ENCODE results near the gene FBXL3. TPM values are rescaled to one million over a fixed set of nuclear protein-coding genes. Genes with fewer than 3 reads are reported as not detected.

Gene FBXL3
- total RNA-seq, 2 experiments from 2014 or later: 27.1 to 27.4 TPM

DNA sequence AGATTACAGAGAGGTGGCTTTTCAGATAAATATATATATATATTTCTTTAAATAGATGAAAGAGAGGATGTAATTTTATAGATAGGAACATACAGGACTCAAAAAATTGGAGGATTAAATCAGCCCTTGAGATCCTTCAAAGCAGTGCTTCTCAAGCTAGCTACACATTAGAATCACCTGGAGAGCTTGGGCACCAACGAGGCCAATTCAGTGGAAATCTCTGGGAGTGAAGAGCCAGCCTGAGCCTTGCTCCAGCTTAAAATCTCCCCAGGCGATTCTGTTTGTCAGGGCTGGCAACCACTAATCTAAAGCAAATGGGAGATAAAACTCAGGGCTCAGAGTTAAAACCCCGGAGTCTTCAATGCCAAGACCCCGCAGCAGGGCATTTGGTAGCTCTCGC is 50.0 kb downstream of the FBXL3 start:
- DNase-seq: no peak
- Mint-ChIP-seq H3K27ac (no peak overlapping the region), H3K4me3 (no peak overlapping the region), H3K36me3 (ENCODE audit: low read depth) (no peaks in the 10 kb centered on the region), H3K9me3 (no peaks in the 10 kb centered on the region), H3K4me1 (ENCODE audit: low read depth) (peaks cover 8% of the 10 kb centered on the region), H3K27me3 (ENCODE audit: low read depth) (peaks cover 17% of the 10 kb centered on the region)
- CTCF ChIA-PET: interaction anchor here (1.2 kb wide), 2 partner anchors 9 to 155 kb away, joined by 3 to 5 read pairs; no protein-coding TSS in a partner anchor
- intact Hi-C loops (cut with micrococcal nuclease): loop anchor here (5.0 kb wide), 1 partner anchor 1100 kb away; no protein-coding TSS in a partner anchor

DNA sequence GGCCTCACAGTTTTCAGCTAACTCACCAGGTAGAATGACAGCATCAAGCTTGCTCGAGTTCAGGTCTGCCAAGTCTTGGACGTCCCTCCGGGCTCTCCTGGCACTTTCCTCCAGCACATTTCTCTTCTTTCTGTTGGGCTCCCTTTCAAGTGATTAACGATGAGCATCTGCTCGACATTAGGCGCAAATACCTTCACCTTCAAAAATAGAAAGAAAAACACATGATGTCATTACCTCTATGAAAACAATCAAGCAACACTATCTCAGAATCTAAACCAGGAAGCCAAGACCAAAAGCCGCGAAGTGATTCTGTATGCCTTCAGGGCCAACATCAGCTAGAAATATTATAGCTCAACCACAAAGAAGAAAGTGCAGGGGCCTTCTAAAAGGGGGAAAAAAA is 50.5 kb downstream of the FBXL3 start:
- no peak overlapping the region for H3K27ac Mint-ChIP-seq
- H3K27me3 Mint-ChIP-seq (ENCODE audit: low read depth): peaks cover 22% of the 10 kb centered on the region
- peaks cover 8% of the 10 kb centered on the region for H3K4me1 Mint-ChIP-seq (ENCODE audit: low read depth)
- no peak overlapping the region for H3K4me3 Mint-ChIP-seq
- no peak for DNase-seq
- CTCF ChIA-PET: interaction anchor here (1.2 kb wide), 1 partner anchor 10 kb away, joined by 3 read pairs; no protein-coding TSS in a partner anchor
- H3K9me3 Mint-ChIP-seq: no peaks in the 10 kb centered on the region
- intact Hi-C loops (cut with micrococcal nuclease): loop anchor here (5.0 kb wide), 1 partner anchor 1099 kb away; no protein-coding TSS in a partner anchor
- no peaks in the 10 kb centered on the region for H3K36me3 Mint-ChIP-seq (ENCODE audit: low read depth)

DNA sequence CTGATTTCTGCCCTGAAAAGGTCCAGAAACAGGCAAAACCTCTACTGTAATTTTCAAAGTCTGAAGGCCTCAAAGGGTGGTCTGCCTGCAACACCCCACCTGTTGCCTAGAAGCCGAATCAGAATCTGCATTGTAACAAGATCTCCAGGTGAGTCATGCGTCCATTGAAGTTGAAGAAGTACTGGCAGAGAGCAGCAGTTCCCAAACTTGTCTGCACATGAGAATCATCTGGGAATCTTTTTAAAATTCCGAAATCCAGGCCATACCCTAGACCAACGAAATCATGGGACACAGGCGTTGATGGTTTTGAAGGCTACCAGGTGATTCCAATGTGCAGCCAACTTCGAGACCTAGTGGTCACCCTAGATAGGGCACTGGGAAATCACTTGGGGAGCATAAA is 51.1 kb downstream of the FBXL3 start:
- Mint-ChIP-seq H3K36me3 (ENCODE audit: low read depth) (no peaks in the 10 kb centered on the region), H3K27ac (no peak overlapping the region), H3K4me1 (ENCODE audit: low read depth) (peaks cover 8% of the 10 kb centered on the region), H3K27me3 (ENCODE audit: low read depth) (peaks cover 17% of the 10 kb centered on the region), H3K9me3 (no peaks in the 10 kb centered on the region), H3K4me3 (no peak overlapping the region)
- CTCF ChIA-PET: no interaction called here
- intact Hi-C loops (cut with micrococcal nuclease): loop anchor here (5.0 kb wide), 1 partner anchor 1099 kb away; no protein-coding TSS in a partner anchor
- DNase-seq: no peak

DNA sequence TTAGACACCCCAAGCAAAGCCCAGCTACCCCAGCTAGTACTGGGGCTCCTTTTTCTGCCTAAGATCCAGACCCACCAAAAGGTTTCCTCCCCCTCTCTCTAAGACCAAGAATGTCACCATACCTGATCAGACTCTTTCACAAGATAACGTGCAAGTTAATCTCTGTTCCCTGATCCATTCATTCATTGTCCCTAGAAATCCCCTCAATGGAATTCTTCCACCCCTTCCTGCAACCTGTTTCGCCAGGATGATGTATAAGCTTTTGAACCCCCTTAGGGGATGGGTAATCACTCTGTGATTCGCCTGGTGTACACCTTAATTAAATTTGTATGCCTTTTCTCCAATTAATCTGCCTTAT is 52.4 kb downstream of the FBXL3 start:
- intact Hi-C loops (cut with micrococcal nuclease): no loop called here
- no peak overlapping the region for H3K27ac Mint-ChIP-seq

DNA sequence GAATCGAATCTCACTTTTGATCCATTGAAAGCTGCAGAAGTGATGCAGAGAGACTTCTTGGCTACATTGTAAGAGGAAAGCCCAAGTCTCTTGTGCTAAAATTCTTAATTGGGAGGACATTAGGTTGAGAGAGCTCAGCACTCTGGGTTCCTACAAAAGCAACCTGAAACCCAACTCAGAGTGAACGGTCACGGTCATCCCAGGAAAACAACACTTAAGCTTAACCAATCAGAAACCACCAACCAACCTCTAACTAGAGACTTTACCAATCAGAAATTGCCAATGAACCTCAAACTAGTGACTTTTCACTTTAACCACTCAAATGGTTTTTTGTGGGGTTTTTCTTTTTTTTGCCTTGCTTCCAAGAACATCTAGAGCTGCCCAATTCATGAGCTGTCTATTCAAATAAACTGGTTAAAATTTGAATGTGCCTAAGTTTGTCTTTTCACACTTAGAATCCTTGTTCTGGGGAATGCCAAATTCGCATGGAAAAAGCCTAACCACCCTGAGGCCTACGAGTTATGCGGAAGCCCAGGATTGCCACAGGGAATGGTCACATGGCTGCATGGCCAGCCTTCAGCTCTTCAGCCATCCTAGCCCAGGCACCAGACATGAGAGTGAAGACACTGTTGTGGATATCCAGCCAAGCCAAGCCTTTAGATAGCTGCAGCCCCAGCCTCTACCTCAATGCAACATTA is 52.9 kb downstream of the FBXL3 start:
- H3K36me3 Mint-ChIP-seq (ENCODE audit: low read depth): no peaks in the 10 kb centered on the region
- H3K9me3 Mint-ChIP-seq: no peaks in the 10 kb centered on the region
- peaks cover 6% of the 10 kb centered on the region for H3K4me1 Mint-ChIP-seq (ENCODE audit: low read depth)
- DNase-seq: no peak
- CTCF ChIA-PET: interaction anchor here (0.8 to 1.8 kb wide), 3 partner anchors 10 to 28 kb away, joined by 3 to 5 read pairs (median 3); no protein-coding TSS in a partner anchor
- no peak overlapping the region for H3K27ac Mint-ChIP-seq
- H3K27me3 Mint-ChIP-seq (ENCODE audit: low read depth): peaks cover 17% of the 10 kb centered on the region
- H3K4me3 Mint-ChIP-seq: no peak overlapping the region
- intact Hi-C loops (cut with micrococcal nuclease): no loop called here

More for the DNA sequence above, 52.4 kb downstream of the FBXL3 start:
- peaks cover 18% of the 10 kb centered on the region for H3K27me3 Mint-ChIP-seq (ENCODE audit: low read depth)
- CTCF ChIA-PET: interaction anchor here (0.8 to 1.4 kb wide), 2 partner anchors 10 to 28 kb away, joined by 3 to 5 read pairs; no protein-coding TSS in a partner anchor
- no peaks in the 10 kb centered on the region for H3K36me3 Mint-ChIP-seq (ENCODE audit: low read depth)
- no peak for DNase-seq
- peaks cover 6% of the 10 kb centered on the region for H3K4me1 Mint-ChIP-seq (ENCODE audit: low read depth)
- H3K9me3 Mint-ChIP-seq: no peaks in the 10 kb centered on the region
- no peak overlapping the region for H3K4me3 Mint-ChIP-seq

DNA sequence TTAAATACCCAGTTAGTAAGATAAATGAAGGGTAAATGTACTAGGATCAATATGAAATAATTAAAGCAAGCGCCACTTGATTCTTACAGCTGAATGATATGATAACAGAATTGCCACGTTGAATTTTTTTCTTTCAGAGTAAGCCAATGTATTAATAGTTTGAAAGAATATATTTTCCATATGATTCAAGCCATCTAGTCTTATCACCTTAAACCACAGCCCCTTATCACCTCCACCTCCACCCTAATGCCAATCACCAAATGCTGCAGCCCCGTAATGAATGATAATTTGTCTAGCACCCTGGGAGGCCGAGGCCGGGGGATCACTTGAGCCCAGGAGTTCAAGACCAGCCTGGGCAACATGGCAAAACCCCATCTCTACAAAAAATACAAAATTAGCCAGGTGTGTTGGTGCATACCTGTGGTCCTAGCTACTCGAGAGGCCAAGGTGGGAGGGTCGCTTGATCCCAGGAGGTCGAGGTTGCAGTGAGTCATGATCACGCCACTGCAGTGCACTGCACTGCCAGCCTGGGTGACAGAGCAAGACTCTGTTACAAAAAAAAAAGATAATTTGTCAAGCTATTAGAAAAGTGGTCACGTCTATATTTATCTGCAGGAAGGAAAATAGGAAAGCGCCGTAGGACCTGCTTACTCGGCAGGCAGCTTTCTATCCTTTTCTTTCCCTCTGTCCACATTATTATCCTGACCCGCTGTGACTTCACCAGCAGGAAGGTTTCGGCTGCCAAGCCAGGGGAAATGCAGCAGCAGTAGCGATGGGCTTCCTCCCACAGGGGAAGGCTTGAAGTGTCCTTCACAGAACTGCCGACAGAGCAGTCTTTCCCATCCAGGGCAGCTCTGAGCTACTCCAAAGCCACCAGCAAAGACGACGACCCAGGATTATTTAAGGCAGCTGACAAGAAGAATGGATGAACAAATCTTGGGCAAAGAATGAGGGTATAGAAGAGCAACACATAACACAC is 54.8 kb downstream of the FBXL3 start:
- no peak overlapping the region for H3K27ac Mint-ChIP-seq
- no peak overlapping the region for H3K4me3 Mint-ChIP-seq
- no peaks in the 10 kb centered on the region for H3K9me3 Mint-ChIP-seq

DNA sequence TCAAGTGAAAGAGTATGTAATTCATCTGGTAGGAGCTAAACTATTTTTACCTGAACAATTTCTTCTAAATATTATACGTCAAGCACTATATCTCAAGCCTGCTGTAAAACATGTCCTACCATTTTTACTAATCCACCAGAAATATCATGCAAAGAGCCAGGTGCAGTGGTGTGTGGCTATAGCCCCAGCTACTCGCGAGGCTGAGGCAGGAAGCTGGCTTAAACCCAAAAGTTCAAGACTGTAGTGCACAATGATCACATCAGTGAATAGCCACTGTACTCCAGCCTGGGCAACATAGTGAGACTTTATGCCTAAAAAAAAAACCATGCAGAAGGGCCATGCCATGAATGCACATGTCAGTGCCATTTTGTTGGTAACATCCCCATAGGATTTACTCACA is 55.7 kb downstream of the FBXL3 start:
- CTCF ChIA-PET: interaction anchor here (0.8 to 2.1 kb wide), 3 partner anchors 9 to 157 kb away, joined by 3 to 8 read pairs (median 3); no protein-coding TSS in a partner anchor
- H3K4me3 Mint-ChIP-seq: no peak overlapping the region
- no peak for DNase-seq
- H3K9me3 Mint-ChIP-seq: no peaks in the 10 kb centered on the region
- no peaks in the 10 kb centered on the region for H3K4me1 Mint-ChIP-seq (ENCODE audit: low read depth)
- H3K36me3 Mint-ChIP-seq (ENCODE audit: low read depth): no peaks in the 10 kb centered on the region
- H3K27ac Mint-ChIP-seq: no peak overlapping the region
- intact Hi-C loops (cut with micrococcal nuclease): no loop called here
- peaks cover 13% of the 10 kb centered on the region for H3K27me3 Mint-ChIP-seq (ENCODE audit: low read depth)

More for the DNA sequence above, 54.8 kb downstream of the FBXL3 start:
- intact Hi-C loops (cut with micrococcal nuclease): no loop called here
- CTCF ChIA-PET: interaction anchor here (0.6 to 1.8 kb wide), 6 partner anchors 8 to 234 kb away, joined by 3 read pairs; no protein-coding TSS in a partner anchor
- no peak for DNase-seq
- peaks cover 15% of the 10 kb centered on the region for H3K27me3 Mint-ChIP-seq (ENCODE audit: low read depth)
- H3K36me3 Mint-ChIP-seq (ENCODE audit: low read depth): no peaks in the 10 kb centered on the region
- H3K4me1 Mint-ChIP-seq (ENCODE audit: low read depth): peaks cover 4% of the 10 kb centered on the region

DNA sequence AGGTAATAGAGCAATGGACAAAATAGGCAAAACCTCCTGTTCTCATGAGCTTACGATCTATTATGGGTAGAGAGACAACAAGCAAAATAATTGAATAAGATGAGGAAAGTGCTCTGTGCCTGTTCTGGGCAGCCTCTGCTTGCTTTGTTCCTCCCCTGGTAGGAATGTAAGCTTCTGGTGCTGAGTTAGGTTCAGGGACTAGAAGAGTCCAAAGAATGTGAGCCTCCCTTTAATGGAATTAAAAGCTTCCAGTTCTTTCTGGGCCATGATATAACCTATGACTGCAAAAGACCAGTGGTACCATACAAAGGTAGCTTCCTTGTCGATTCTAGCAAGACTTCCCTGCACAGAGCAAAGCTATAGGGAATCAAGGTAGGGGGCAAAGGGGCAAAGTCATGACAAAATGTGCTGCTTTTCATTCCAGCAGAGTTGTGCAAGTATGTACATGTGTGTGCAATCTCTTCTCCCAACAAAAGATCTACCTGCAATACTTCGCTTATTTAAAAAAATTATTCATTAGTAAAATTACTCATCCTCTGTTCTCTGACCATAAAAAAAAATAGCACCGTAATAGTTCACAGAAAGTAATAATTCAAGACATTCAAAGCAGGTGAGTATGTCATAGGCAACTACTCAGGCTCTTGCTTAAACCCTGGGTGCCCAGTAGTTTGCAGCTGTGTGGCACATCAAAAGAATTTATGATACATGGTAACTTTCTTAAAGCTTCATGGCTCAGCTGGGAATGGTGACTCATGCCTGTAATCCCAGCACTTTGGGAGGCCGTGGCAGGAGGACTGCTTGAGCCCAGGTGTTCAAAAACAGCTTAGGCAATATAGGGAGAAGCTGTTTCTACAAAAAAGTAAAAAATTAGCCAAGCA is 57.2 kb downstream of the FBXL3 start:
- Mint-ChIP-seq H3K27me3 (ENCODE audit: low read depth) (peaks cover 13% of the 10 kb centered on the region), H3K4me3 (no peak overlapping the region), H3K4me1 (ENCODE audit: low read depth) (no peaks in the 10 kb centered on the region), H3K27ac (no peak overlapping the region), H3K9me3 (no peaks in the 10 kb centered on the region), H3K36me3 (ENCODE audit: low read depth) (no peaks in the 10 kb centered on the region)
- CTCF ChIA-PET: interaction anchor here (0.8 to 2.1 kb wide), 2 partner anchors 10 to 1484 kb away, joined by 3 to 8 read pairs; no protein-coding TSS in a partner anchor
- DNase-seq: no peak
- intact Hi-C loops (cut with micrococcal nuclease): no loop called here

DNA sequence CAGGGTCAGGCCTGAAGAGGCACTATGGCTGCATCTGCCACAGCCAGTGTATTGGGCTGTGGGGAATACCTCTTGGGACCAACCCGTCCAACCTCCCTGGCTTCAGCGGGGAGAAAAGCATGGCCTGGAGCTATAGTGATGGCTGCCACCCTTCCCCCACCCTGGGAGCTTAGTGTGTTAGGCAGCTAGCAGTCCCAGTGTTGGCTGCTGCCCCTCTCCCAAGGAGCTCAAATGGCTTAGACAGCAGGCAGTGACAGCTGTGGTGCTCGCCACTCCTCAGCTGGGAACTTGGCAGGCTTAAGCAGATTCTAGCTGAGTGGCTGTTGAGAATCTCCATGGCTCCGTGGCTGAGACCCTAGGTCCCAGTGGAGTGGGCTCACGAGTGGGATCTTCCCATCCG is 58.9 kb downstream of the FBXL3 start:
- Mint-ChIP-seq H3K36me3 (ENCODE audit: low read depth) (no peaks in the 10 kb centered on the region), H3K9me3 (no peaks in the 10 kb centered on the region), H3K27me3 (ENCODE audit: low read depth) (peaks cover 13% of the 10 kb centered on the region), H3K4me3 (no peak overlapping the region), H3K4me1 (ENCODE audit: low read depth) (no peaks in the 10 kb centered on the region), H3K27ac (no peak overlapping the region)
- intact Hi-C loops (cut with micrococcal nuclease): no loop called here
- CTCF ChIA-PET: interaction anchor here (0.6 to 1.0 kb wide), 3 partner anchors 12 to 1478 kb away, joined by 3 read pairs; no protein-coding TSS in a partner anchor
- DNase-seq: no peak

DNA sequence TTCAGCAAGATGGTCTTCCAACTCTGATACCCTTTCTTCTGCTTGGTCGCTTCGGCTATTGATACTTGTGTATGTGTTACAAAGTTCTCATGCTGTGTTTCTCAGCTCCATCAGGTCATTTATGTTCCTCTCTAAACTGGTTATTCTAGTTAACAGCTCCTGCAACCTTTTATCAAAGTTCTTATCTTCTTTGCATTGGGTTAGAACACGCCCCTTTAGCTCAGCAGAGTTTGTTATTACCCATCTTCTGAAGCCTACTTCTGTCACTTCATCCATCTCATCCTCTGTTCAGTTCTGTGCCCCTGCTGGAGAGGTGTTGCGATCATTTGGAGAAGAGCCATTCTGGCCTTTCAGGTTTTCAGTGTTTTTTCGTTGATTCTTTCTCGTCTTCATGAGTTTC is 59.9 kb downstream of the FBXL3 start:
- Mint-ChIP-seq H3K27ac (no peak overlapping the region), H3K4me3 (no peak overlapping the region), H3K36me3 (ENCODE audit: low read depth) (no peaks in the 10 kb centered on the region), H3K27me3 (ENCODE audit: low read depth) (peaks cover 10% of the 10 kb centered on the region), H3K4me1 (ENCODE audit: low read depth) (no peaks in the 10 kb centered on the region), H3K9me3 (no peaks in the 10 kb centered on the region)
- intact Hi-C loops (cut with micrococcal nuclease): no loop called here
- no peak for DNase-seq
- CTCF ChIA-PET: no interaction called here

DNA sequence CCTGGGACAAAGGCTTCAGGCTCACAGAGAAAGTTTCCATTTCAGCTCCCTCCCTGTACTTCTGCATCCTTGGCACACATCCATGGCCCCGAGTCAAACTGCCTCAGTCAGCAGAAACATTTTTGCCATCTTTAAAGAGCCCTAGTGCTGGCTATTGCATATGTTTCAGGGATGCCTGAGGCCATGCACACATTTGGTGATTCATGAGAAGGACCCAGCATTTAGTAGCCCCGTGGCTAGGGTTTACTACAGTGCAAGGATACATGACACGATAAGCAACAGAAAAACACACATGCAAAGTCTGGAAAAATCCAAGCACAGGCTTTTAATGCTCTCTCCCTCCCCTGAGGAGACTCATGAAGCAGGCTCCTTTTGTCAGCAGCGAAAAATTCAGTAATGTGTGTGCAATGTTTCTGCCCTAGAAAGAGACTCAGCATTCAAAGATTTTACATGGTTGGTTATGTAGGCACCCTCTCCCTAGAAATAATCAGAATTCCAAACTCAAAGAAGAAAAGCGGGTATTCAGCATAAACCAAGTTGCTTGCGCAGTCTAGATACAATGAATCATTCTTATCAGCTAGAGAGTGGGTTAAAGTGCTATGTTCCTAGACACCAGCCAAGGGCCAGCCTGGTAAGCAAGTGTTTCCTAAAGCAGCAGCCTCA is 61.1 kb downstream of the FBXL3 start:
- Mint-ChIP-seq H3K27ac (no peak overlapping the region), H3K27me3 (ENCODE audit: low read depth) (peaks cover 4% of the 10 kb centered on the region), H3K4me3 (no peak overlapping the region), H3K36me3 (ENCODE audit: low read depth) (no peaks in the 10 kb centered on the region), H3K4me1 (ENCODE audit: low read depth) (no peaks in the 10 kb centered on the region), H3K9me3 (peaks cover 3% of the 10 kb centered on the region)
- CTCF ChIA-PET: no interaction called here
- DNase-seq: no peak
- intact Hi-C loops (cut with micrococcal nuclease): no loop called here
